Tongue (tissue), 2 donors: Measurements from ENCODE around the gene HOXA11. TPM values are rescaled to one million over a fixed set of nuclear protein-coding genes. Genes with fewer than 3 reads are reported as not detected.

ENCODE experiments used
- DNase-seq: peaks from one replicate; pipeline ENCODE4 v3.0.0-alpha.2; 2015
- total RNA-seq: library from RNA; depleted of rRNA; stranded (reverse); fragments of >200 nt; gene quantifications from one replicate; pipeline ENCODE4 v1.2.3, GENCODE V29; 2014

The HOXA11 gene
- total RNA-seq, 1 donor from 2014 or later = not detected

DNA sequence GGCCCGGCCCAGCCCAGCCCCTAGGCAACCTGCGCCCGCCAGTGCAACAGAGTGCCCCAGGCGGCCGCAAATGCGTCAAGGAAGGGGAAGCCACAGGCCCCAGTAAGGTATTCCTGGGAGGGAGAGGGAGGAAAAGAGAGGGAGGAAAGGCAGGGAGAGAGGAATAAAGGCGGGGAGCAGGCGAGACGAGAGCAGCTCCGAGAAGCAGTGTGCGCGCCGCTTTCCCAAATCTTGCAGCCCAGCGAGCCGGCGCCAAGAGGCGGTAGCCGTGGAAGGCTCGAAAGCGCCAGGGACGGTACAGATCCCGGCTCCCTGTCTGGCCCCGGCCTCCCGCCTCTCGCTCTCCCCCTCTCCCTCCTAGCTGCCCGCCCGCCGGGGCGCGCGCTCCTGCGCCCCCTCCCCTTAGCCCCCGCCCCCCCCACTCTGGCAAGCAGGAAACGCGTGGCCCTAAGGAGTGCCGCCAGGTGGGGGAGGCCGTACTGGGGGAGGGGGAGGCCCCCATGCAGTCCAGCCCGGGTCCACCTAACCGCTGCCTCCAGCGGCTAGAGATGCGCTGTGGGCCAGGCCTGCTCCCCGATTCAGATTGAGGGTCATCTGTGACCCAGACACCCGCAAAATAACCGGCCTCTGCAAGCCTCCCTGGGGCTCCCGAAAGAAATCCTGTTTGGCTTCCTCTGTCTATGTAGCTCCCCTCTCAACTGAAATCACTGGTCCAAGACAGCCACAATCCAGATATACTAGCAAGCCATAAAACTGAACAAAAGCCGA, 15.2 kb downstream of the HOXA11 start:
- no peak for DNase-seq

DNA sequence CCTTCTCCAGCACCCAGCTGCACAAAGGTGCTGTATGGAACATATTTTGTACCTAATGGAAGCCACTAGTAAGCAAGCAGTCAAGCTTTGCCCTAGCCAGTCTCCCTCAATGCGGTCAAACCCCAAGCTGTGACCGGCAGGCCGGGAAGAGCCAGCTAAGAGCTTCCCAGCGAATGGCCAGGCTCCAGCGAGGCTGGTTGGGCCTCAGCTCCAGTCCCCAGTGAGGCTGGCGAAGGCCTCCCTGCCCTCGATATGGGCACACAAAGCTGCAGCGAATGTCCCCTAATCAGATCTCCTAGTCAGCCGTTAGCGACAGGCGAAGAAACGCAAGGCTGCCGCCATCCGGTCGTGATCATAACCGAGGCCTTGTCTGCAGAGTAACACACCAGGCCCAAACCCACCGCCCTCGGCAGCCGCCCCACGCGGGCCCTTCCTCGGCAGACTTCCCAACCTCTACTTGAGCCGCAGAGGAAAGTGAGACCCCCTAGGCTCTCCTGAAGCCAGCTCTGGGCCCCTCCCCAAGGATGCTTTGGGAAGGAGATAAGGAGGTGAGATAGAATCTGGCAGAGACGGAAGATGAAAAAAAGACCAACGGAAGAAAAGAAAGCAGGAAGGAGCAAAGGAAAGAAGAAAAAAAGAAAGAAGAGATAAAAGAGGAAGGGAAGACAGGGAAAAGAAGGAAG, 16.6 kb downstream of the HOXA11 start:
- DNase-seq = no peak

DNA sequence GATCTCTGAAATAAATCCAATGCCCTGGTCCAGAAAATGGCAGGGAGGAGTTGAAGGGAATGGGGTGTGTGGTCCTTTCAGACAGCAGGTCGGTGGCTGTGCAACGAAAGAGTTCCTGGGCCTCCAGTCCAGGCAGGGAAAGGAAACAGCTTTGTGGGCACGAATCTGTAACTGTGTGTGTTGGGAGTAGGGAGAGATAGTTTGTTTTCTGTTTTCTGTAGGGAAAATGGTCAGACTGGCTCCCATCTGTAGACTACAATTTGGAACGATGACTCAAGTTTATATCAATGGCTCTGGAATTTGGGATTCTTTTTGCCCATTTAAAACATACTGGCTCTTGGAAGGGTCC, 17.1 kb downstream of the HOXA11 start:
- DNase-seq = no peak

DNA sequence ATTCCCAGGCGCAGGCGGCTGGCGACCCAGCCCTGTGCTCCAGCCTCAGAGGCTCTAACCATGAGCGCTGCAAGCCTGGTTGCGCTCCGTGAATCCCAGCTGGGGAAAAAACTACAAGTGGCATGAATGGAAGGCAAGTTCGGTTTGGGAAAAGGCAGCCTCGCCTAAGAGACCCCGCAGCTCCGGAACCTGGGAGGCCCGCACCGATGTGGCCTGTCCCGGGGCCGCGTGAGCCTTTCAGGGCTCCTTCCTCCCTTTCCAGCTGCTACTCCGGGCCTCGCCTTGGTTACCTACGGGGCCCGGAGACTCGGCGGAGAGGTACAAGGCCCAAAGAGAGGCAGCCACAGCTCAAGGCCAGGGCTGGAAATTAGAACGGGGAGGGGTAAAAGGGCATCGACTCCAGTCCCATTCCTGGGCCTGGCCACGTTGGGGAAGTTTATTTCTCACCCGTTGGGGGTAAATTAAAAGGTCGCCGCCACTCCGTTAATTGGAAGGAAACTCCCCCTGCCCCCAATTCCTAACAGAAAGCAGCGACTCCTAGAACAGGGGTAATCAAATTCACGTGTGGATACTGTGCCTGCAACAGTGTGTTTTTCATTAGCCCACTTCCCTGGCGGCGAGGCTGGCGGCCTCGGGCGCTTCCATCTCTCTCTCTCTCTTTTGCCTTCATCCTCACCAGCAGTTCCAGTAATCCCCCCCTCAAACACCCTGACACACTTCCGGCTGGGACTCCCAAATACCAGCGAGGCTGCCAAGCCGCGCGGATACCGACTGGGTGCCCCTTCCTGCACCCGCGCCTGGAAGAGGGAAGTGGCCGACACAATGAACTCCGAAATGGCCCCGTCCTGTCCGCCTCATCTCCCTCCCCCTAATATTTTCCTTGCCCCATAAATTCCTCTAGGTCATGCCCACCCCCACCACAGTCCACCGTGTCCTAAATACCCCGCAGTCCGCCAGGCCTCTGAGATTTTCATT, 18.2 kb downstream of the HOXA11 start:
- no peak for DNase-seq

DNA sequence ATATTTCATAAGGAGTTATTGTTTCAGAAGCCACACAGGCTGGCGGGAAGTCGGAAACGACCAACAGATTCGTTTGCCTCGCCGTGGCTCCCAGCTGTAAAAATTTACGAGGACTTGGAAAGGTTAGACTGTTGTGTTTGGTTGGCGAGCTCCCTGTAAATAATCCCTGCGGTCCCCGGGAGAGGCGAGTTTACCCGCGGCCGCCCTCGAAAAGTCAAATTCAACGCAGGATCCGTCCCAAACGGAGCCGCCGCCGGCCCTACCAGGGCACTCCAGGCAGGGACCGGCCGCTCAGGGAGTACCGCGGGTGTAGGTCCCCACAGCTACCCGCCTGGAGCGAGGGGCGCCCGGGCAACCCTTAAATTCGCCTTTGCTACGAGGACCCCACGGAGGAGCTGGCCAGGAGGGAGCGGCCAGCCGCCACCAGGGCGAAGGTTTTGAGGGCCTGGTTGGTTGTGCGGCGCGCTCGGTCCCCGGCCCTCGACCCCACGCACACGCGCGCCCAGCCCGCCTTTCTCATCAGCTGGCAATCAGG, 19.0 kb downstream of the HOXA11 start:
- DNase-seq = no peak

DNA sequence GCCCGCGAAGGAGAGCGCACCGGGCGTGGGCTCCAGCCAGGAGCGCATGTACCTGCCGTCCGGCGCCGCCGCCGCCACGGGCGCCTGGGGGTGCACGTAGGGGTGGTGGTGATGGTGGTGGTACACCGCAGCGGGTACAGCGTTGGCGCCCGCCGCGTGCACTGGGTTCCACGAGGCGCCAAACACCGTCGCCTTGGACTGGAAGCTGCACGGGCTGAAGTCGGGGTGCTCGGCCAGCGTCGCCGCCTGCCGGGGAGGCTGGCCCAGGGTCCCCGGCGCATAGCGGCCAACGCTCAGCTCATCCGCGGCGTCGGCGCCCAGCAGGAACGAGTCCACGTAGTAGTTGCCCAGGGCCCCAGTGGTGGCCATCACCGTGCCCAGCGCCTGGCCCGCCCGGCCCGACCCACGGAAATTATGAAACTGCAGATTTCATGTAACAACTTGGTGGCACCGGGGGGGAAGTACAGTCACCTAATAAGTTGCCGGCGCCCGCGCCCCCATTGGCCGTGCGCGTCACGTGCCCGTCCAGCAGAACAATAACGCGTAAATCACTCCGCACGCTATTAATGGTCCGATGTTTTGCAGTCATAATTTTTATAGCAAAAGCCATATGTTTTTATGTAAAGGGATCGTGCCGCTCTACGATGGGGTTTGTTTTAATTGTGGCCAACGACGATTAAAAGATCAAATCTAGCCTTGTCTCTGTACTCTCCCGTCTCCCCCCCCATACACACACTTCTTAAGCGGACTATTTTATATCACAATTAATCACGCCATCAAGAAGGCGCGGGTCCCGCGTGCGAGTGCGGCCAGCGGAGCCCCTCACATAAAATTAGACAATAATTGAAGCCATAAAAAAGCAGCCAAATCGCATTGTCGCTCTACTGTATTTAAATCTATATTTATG, 19.7 kb downstream of the HOXA11 start, which contains the start of gene HOXA9:
HOXA9 (minus strand) TSS at position 449 of the 907 bp plus-strand sequence; CDS start at position 369, 80 bp downstream.
- no peak for DNase-seq

DNA sequence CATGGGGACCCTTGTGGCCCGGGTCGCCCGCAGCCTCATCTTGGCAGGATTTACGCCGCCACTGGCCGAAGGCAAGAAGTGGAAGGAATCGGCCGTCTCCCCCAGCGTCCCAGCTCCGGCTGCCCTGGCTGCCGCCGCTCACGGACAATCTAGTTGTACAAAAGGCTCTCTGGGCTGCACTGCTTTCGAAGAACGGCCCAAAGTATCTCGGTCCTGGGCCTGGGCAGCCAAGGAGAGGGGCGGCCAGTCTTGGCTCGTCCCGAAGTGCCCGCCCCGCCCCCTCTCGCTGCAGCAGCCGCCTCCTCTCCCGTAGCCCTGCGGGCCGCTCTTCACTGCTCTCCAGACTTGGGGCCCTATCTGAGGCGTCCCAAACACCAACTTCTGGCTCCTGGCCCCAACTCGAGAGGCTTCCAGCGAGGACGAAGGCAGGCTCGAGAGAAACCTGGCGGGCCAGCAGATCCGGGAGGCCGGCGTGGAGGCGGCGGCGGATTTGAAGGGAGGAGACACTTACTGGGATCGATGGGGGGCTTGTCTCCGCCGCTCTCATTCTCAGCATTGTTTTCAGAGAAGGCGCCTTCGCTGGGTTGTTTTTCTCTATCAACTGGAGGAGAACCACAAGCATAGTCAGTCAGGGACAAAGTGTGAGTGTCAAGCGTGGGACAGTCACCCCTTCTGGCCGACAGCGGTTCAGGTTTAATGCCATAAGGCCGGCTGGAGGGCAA, 20.5 kb downstream of the HOXA11 start:
- no peak for DNase-seq

DNA sequence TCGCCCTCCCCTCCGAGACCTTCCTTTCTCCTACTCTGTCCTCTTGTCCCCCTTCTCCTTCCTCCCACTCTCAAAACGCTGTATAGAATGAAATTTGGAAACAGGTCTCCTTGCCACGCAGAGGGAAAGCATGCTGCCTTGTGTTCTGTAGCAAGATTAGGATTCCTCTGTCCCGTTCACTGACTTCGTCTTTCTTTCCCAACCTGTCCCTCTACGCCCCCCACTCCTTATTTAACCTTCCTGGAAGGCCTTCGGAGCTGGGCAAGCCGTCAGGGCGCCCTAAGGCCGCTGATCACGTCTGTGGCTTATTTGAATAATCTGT, 21.0 kb downstream of the HOXA11 start:
- no peak for DNase-seq

DNA sequence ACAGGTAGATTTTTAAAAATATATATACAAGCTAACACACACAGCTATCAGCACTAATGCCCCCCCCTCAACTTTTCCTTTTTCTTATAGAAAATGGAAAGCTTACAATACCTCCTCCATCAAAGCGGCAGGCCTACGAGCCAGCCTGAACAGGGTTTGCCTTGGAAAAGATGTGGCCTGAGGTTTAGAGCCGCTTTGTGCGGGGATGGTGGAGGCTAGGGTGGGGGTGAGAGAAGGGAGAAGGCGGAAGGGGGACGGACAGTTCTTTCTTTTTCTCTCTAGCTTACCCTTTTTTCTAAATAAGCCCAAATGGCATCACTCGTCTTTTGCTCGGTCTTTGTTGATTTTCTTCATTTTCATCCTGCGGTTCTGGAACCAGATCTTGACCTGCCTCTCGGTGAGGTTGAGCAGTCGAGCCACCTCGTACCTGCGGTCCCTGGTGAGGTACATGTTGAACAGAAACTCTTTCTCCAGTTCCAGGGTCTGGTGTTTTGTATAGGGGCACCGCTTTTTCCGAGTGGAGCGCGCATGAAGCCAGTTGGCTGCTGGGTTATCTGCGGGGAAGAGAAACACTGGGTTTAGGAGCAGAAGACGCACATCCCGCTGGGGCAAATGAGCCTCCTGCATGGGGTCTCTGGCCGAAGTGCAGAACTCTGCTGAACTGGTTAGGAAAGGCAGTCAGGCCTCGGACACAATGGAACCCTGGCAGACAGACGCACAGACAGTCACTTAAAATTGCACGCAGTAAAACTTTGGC, 21.6 kb downstream of the HOXA11 start:
- DNase-seq = no peak

DNA sequence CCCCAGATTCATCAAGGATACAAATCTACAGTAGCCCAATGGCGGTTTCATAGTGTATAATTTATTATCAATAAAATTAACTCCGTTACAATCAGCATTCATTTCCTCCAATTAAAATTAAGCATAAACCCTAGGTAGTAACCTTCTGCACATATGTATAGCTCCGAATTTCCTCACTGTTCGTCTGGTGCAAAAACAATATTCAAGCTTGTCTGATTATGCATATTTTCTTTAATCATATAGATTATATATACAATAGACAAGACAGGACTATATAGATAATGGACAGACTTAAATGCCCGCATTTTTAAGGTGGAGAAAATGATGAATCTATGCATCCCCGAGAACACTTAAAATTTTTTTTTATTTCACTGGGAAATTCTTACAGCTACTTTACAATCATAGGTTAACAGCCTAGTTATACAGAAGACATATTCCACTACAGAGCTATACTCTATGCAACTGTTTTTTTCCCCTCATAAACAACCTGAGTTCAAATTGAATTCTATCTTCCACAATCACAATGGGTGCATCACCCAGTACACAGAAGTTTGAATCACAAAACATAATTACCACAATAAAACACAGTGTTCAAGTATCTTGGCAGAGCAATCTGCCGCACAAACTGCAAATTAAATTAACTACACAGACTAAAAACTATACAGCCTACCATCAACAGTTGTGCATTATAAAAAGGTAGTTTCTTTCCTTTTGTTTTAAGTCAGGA, 22.3 kb downstream of the HOXA11 start:
- no peak for DNase-seq

DNA sequence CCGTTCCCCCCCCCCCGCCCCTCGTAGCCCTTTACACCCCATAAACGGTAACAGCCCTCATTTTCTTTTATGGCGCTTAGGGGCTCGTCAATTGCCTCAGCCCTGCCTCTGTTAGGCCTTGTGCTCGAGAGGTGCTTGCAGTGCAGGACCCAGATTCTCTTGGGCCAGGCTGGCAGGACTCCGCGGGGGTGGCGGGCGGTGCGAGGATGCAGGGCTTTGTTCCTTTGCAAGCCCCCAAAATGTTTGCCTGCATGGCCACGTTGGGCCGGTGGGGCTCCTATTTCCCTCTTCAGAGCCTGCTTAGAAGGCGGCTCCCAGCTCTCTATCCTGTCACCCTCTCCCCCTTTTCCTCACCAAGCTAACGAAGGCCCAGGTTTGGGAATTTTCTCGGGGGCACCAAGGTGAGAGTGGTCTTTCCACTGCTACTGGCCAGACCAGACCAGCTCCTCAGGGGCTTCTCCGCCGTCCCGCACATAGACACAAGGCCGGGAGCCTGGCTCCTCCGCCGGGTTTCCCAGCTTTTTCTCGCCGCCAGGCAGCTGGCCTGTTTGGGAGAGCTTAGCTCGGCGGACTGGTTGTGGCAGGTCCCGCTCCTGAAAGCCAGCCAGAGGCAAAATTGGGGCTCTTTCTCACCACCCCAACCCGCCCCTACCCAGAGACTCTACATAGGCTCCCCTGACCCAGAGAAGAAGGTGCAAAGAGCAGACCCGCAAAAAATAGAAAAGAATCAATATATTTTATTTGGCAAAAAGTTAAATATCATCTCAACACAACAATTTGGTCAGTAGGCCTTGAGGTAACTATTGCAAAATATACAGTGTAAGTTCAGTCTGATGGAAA, 23.1 kb downstream of the HOXA11 start:
- no peak for DNase-seq

DNA sequence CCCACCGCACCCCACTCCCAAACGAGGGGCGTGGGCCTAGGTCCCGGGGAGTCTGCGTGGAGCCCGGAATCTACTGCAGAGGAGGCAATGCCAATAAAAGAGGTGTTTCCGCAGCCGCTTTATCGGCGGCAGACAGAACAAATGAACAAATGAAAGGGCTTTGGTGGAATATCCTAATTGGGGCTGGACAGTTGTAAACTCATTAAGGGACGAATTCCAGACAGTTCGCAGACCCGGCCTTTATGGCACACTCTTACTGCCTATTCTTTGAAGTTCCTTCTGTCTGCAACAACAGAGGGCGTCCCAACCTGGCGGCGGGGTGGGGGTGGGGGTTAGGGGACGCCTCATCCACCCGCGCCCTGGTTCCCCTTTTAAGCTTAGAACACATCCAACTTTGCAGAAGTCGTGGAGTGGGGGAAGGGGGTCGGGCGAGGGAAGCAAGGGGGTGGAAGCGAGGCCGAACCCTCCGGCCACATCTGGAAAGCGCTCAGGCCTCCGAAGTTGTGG, 23.8 kb downstream of the HOXA11 start:
- DNase-seq = no peak

DNA sequence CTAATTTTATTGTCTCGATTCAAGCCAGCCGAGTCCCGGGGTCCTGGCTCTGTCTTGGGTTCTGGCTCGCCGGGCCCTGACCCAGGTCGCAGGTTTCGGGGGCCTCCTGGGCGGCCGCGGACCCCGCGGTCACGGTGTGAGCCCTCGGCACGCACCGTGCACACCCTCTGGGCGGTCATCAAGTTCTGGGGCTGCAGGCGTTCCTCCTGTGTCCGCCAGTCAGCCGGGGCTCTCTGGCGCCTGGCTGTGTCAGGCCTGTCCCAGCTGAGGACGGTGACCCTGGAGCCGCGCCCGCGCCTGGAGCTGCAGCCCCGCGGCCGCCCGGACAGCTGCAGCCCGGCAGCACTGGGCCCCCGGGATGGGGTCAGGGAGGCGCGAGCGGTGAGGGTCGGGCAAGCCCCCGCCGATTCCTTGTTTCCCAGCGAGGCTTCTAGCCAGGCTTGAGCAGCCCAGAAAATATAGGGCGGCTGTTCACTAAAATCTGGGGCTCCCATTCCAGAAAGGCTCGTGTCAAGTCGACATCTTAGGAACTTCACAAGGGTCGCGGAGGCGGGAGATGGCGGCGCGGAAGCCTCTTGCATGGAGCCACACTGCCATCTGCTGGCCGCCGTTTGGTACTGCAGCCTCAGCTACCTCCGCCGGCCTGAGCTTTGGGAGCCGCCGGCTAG, 24.4 kb downstream of the HOXA11 start:
- peak; percentile 94 for DNase-seq

DNA sequence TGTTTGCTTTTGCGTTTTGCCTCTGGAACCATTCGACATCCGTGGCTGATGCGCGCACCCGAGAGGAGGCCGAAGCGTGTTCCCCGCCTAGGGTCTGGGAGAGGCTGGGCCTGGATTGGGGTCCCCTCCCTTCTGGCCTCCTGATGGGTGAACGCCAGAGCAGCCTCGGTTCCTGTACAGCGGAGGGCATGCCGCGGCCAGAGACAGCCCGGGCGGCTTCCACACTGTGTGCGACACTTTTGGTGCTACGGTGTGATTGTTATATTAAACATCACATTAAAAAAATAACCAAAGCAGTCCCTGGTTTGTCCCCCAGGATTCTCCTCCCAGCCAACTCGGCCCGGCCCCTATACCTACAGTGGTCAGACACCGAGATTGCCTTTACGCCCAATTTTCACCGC, 24.9 kb downstream of the HOXA11 start:
- DNase-seq = no peak

DNA sequence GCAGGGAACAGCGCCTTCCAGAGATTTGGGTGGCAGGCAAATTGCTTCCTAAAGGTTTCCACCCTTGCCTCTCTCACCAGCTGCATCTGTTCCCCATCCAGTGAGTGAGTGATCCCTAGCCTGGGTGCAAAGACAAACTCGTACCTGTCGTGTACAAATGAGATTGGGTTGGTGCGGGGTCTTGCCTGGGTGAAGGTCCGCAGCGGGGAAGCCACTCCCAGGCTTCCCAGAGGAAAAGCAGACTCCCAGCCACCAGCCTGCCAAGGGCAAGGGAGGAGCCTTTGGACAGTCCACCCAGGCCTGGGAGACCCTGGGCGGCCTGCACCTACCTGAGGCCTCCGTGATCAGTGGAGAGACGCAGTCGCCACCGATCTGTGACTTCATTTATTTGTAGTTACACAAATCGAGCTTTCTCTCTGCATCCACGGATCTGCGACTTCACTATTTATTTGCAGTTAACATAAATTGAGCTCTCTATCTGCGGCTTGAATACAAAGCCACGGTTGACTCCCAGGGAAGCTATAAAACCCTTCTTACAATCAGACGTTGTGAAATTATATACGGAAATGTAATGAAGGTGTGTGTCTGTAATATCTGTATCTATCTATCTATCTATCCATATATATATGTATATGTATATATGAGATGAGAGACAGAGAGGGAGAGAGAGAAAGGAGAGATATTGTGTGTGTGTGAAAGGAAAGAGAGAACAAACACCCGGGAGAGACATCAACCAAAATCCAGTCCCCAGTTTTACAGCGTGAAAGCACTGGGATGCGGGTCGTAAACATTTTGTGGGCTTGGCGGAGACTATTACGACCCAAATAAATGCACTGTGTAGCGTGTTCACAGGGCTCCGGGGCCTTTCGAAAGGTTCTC, 25.5 kb downstream of the HOXA11 start:
- DNase-seq = no peak
